Heart left ventricle (tissue), 16 donors: ENCODE data around the gene WDR83. TPM values are rescaled to one million over a fixed set of nuclear protein-coding genes. Genes with fewer than 3 reads are reported as not detected.
"Not testable (repeated sequence)": the region's sequence is repeated elsewhere in the genome, so short reads cannot be mapped to it uniquely, and the experiment has no call there.

Experiments
- ATAC-seq, 4 donors: fragments of 200-7000 bp; cut with Tn5 transposase; one replicate each; pipeline ENCODE4 v1.9.1; 2020 to 2022; ENCODE audit warnings: moderate library complexity in 4 of 4, mild to moderate bottlenecking in 3 of 4, moderate number of reproducible peaks in 1 of 4
- DNase-seq, 5 donors: peaks; one replicate each; pipeline ENCODE4 v3.0.0-alpha.2; 2020
- H3K27ac ChIP-seq, 12 donors: fragments of 200-600 bp; sonication (generic) in 4 of 12; one replicate each; pipeline versions ENCODE4 v1.5.0 to v1.8.0; 2016 to 2022; ENCODE audit warnings: mild to moderate bottlenecking in 2 of 12
- H3K27me3 ChIP-seq, 9 donors: fragments of 200-600 bp; sonication (generic) in 2 of 9; one replicate each; pipeline versions ENCODE4 v1.5.1 to v1.8.0; 2016 to 2022; ENCODE audit warnings: mild to moderate bottlenecking in 3 of 9
- H3K36me3 ChIP-seq, 9 donors: fragments of 200-600 bp; sonication (generic) in 2 of 9; one replicate each; pipeline versions ENCODE4 v1.5.0 to v1.8.0; 2018 to 2022; ENCODE audit warnings: mild to moderate bottlenecking in 2 of 9
- H3K4me1 ChIP-seq, 12 donors: fragments of 200-600 bp; sonication (generic) in 4 of 12; one replicate each; pipeline versions ENCODE4 v1.5.0 to v1.8.0; 2016 to 2022; ENCODE audit warnings: mild to moderate bottlenecking in 3 of 12
- H3K4me3 ChIP-seq, 12 donors: fragments of 200-600 bp; sonication (generic) in 4 of 12; one replicate each; pipeline versions ENCODE4 v1.5.0 to v1.8.0; 2017 to 2022; ENCODE audit warnings: mild to moderate bottlenecking in 9 of 12, moderate library complexity in 4 of 12
- H3K9me3 ChIP-seq, 12 donors: fragments of 200-600 bp; sonication (generic) in 4 of 12; one replicate each; pipeline versions ENCODE4 v1.5.0 to v1.8.0; 2016 to 2022; ENCODE audit warnings: mild to moderate bottlenecking in 1 of 12
- CTCF ChIP-seq, 12 donors: fragments of 200-600 bp; sonication (generic) in 4 of 12; IDR thresholded peaks; one replicate each; pipeline versions ENCODE4 v1.5.0 to v1.8.0; 2018 to 2022; ENCODE audit warnings: antibody characterized with exemption in 12 of 12, mild to moderate bottlenecking in 5 of 12
- POLR2A ChIP-seq, 2 donors: fragments of 450-650 bp; IDR thresholded peaks; one replicate each; pipeline ENCODE4 v1.6.1; 2017; ENCODE audit warnings: antibody characterized with exemption in 2 of 2, mild to moderate bottlenecking in 2 of 2, moderate library complexity in 2 of 2
- WGBS, 4 donors: extraction: QIAGEN DNeasy Blood & Tissue Kit in 2 of 4; methylation state at CpG; one replicate each; pipeline versions ENCODE4 v1.1.5 to v1.1.7; 2013 to 2018; 5-methylcytosine and 5-hydroxymethylcytosine counted together
- intact Hi-C, 10 donors: fragments of 100-400 bp; cut with DNase I; formaldehyde crosslinking; loops; one replicate each; pipeline versions ENCODE4 v1.11.1 to v1.14.2; 2022
- polyA plus RNA-seq, 2 donors: library from polyadenylated mRNA; stranded (reverse); fragments of 200-250 nt; gene quantifications; one replicate each; pipeline ENCODE4 v1.2.3, GENCODE V29; 2013
- total RNA-seq, 9 donors: library from RNA; depleted of rRNA in 2 of 9; stranded (reverse); fragments of >200 nt in 2 of 9; fragmentation: NEBNext Ultra II Directional in 3 of 9; extraction: Animal tissue kit (Norgen Biotek cat#: 25700) in 3 of 9; gene quantifications; one replicate each; pipeline versions ENCODE4 v1.1.0 to v1.2.4, GENCODE V29; 2016 to 2023
- donor health status: ischemic (EF 13 %, LVEDD 7.1; RV severe dilation, severe dysfunction).
- donor health status: healthy with polysubstance abuse.
- donor health status: DM: no; HTN: yes; CAD: no.
- donor health status: DM: no; HTN: no; CAD: no.
- donor health status: ischemic (EF 25% LVEDD 6.9; RV normal size, moderate dysfunction).
- donor health status: ischemic (EF 25% LVEDD 5.7; RV mildly dilated, moderate dysfunction).
- donor health status: healthy.
- donor health status: DM: yes; HTN: yes; CAD: no.
- donor health status: ischemic (EF 35%, LVEDD 5.7; RV mildly dilated, moderate dysfunction).
- donor health status: nonischemic (EF 11% LVEDD 7.7; RV severe dilation, severe dysfunction).
- donor health status: DM: yes; HTN: yes; CAD: no.
- donor health status: PGD.
- donor health status: ischemic (EF 29% LVEDD 5.4; RV normal size, mild dysfunction).
- donor health status: nonischemic (EF 23%, LVEDD 6.1; RV moderate dilation, normal function).

Gene WDR83
- total and polyA plus RNA-seq, 11 donors = 6.0 to 13.0 (median 7.9) TPM

GRCh38 chr19:12642506-12642905 is 24.1 kb upstream of the WDR83 start:
- no peak for DNase-seq
- no peaks in the 10 kb centered on the region for H3K9me3 ChIP-seq
- ATAC-seq = no peak
- no peak for TF ChIP-seq CTCF (IDR thresholded peaks at IDR 0.05)
- intact Hi-C loops = no loop called here
- H3K36me3 ChIP-seq = peaks cover 0 to 6% (median 0%) of the 10 kb centered on the region in 9 donors
- H3K27ac ChIP-seq = no peak overlapping the region
- 89 to 94% (median 93%) methylated on average over 26 of the region's 26 CpGs for WGBS, 4 donors
- peaks cover 0 to 15% (median 7%) of the 10 kb centered on the region in 12 donors for H3K4me1 ChIP-seq
- no peaks in the 10 kb centered on the region for H3K27me3 ChIP-seq
- H3K4me3 ChIP-seq = no peak overlapping the region

GRCh38 chr19:12643716-12644115 is 22.9 kb upstream of the WDR83 start:
- intact Hi-C loops, H3K27me3 ChIP-seq, DNase-seq, ATAC-seq, H3K4me3 ChIP-seq, H3K9me3 ChIP-seq, H3K36me3 ChIP-seq, H3K27ac ChIP-seq: not testable (repeated sequence)
- H3K4me1 ChIP-seq = peaks cover 3 to 27% (median 16%) of the 10 kb centered on the region in 12 donors
- 95 to 97% (median 96%) methylated on average over 14 of the region's 14 CpGs for WGBS, 4 donors

GRCh38 chr19:12646551-12646950 is 20.1 kb upstream of the WDR83 start:
- peaks cover 0 to 15% (median 0%) of the 10 kb centered on the region in 9 donors for H3K36me3 ChIP-seq
- TF ChIP-seq POLR2A (IDR thresholded peaks at IDR 0.05) = no peak
- no peak for TF ChIP-seq CTCF (IDR thresholded peaks at IDR 0.05)
- ATAC-seq (no peak), DNase-seq (no peak)
- WGBS, 4 donors = 77 to 90% (median 84%) methylated on average over 10 of the region's 10 CpGs
- H3K4me1 ChIP-seq = peaks cover 3 to 18% (median 10%) of the 10 kb centered on the region in 12 donors
- intact Hi-C loops = no loop called here
- H3K9me3 ChIP-seq = no peaks in the 10 kb centered on the region
- no peaks in the 10 kb centered on the region for H3K27me3 ChIP-seq
- H3K4me3 ChIP-seq = no peak overlapping the region
- no peak overlapping the region for H3K27ac ChIP-seq

GRCh38 chr19:12647047-12647446 is 19.6 kb upstream of the WDR83 start:
- intact Hi-C loops = no loop called here
- Histone ChIP-seq H3K4me1 (peaks cover 3 to 18% (median 10%) of the 10 kb centered on the region in 12 donors), H3K4me3 (no peak overlapping the region), H3K9me3 (no peaks in the 10 kb centered on the region), H3K36me3 (peaks cover 0 to 20% (median 0%) of the 10 kb centered on the region in 9 donors), H3K27me3 (no peaks in the 10 kb centered on the region), H3K27ac (no peak overlapping the region)
- DNase-seq = no peak
- no peak for ATAC-seq
- TF ChIP-seq POLR2A (IDR thresholded peaks at IDR 0.05) (no peak), CTCF (IDR thresholded peaks at IDR 0.05) (no peak)
- 82 to 87% (median 86%) methylated on average over 8 of the region's 8 CpGs for WGBS, 4 donors

- H3K27me3 ChIP-seq = no peaks in the 10 kb centered on the region
- DNase-seq = peak in 3 of 5 donors; percentile 67 to 81 (median 77)
- peak; percentile 30 to 93 (median 86) for ATAC-seq
These were observed 19.0 kb upstream of the WDR83 start for GRCh38 chr19:12647490-12648071.

More at GRCh38 chr19:12647490-12648071, 19.0 kb upstream of the WDR83 start:
- peaks cover 0 to 23% (median 0%) of the 10 kb centered on the region in 9 donors for H3K36me3 ChIP-seq
- TF ChIP-seq POLR2A (IDR thresholded peaks at IDR 0.05) (no peak), CTCF (IDR thresholded peaks at IDR 0.05) (no peak)
- WGBS, 4 donors = 14 to 21% (median 18%) methylated on average over 30 to 31 of the region's 31 CpGs
- peaks cover 3 to 18% (median 10%) of the 10 kb centered on the region in 12 donors for H3K4me1 ChIP-seq
- intact Hi-C loops = no loop called here
- peak overlapping the region in 11 of 12 donors; percentile 5 to 44 (median 37) for H3K4me3 ChIP-seq
- H3K27ac ChIP-seq = no peak overlapping the region
- H3K9me3 ChIP-seq = no peaks in the 10 kb centered on the region
